ENCODE measurements around the gene CD99.

CD99 gene

GRCh38 chrX:2682565-2683177, 8.4 kb upstream of the CD99 start (continued):
- peak; percentile 26; the same call in 1 of the 2 replicates for TF ChIP-seq ZNF449 (tag by site-specific recombination; IDR thresholded peaks at IDR 0.05)
- TF ChIP-seq SCRT1 (tag by site-specific recombination; IDR thresholded peaks at IDR 0.05; ENCODE audit: borderline replicate concordance), result no peak
- no peak for TF ChIP-seq ZNF10 (tag by site-specific recombination; IDR thresholded peaks at IDR 0.05)
- 0 out of 2 replicates have a peak, but pooled peaks have one; percentile 17 for TF ChIP-seq ZBTB8A (tag by site-specific recombination; IDR thresholded peaks at IDR 0.05)
- TF ChIP-seq ZIC2 (tag by site-specific recombination; IDR thresholded peaks at IDR 0.05), result no peak
- no peak for TF ChIP-seq ZNF302 (tag by site-specific recombination; IDR thresholded peaks at IDR 0.05; ENCODE audit: low read depth)
- no peak for TF ChIP-seq GLIS2 (tag by site-specific recombination; IDR thresholded peaks at IDR 0.05)
- TF ChIP-seq AEBP2 (tag by site-specific recombination; IDR thresholded peaks at IDR 0.05; ENCODE audit: borderline replicate concordance), result no peak
- TF ChIP-seq PRDM1 (tag by site-specific recombination; IDR thresholded peaks at IDR 0.05), result no peak
- TF ChIP-seq ZNF140 (tag by site-specific recombination; IDR thresholded peaks at IDR 0.05), result no peak
- TF ChIP-seq ZFP41 (tag by site-specific recombination; IDR thresholded peaks at IDR 0.05; ENCODE audit: borderline replicate concordance), result no peak
- TF ChIP-seq ZNF621 (tag by site-specific recombination; IDR thresholded peaks at IDR 0.05), result no peak
- TF ChIP-seq ZNF433 (tag by site-specific recombination; IDR thresholded peaks at IDR 0.05; ENCODE audit: low read depth), result no peak
- TF ChIP-seq ZFP3 (tag by site-specific recombination; IDR thresholded peaks at IDR 0.05; ENCODE audit: low read depth), result no peak
- no peak for TF ChIP-seq ZNF280D (tag by site-specific recombination; IDR thresholded peaks at IDR 0.05)
- no peak for TF ChIP-seq OVOL3 (tag by site-specific recombination; IDR thresholded peaks at IDR 0.05)
- TF ChIP-seq ZNF561 (tag by site-specific recombination; IDR thresholded peaks at IDR 0.05; ENCODE audit: borderline replicate concordance), result 0 out of 2 replicates have a peak, but pooled peaks have one; percentile 65
- TF ChIP-seq ZNF830 (tag by site-specific recombination; IDR thresholded peaks at IDR 0.05; ENCODE audit: low read depth), result no peak
- TF ChIP-seq ZNF510 (tag by site-specific recombination; IDR thresholded peaks at IDR 0.05; ENCODE audit: insufficient replicate concordance), result peak; percentile 82
- no peak for TF ChIP-seq PRDM2 (tag by site-specific recombination; IDR thresholded peaks at IDR 0.05; ENCODE audit: borderline replicate concordance)
- no peak for TF ChIP-seq ZNF571 (tag by site-specific recombination; IDR thresholded peaks at IDR 0.05)
- TF ChIP-seq ZNF529 (tag by site-specific recombination; IDR thresholded peaks at IDR 0.05; ENCODE audit: insufficient replicate concordance), result no peak
- no peak for TF ChIP-seq ZNF629 (tag by site-specific recombination; IDR thresholded peaks at IDR 0.05)
- TF ChIP-seq SCRT2 (tag by site-specific recombination; IDR thresholded peaks at IDR 0.05), result no peak
- TF ChIP-seq ZNF16 (tag by site-specific recombination; IDR thresholded peaks at IDR 0.05; ENCODE audit: low read depth), result no peak
